ENCODE measurements around the gene KIAA1143.

The KIAA1143 gene

DNA sequence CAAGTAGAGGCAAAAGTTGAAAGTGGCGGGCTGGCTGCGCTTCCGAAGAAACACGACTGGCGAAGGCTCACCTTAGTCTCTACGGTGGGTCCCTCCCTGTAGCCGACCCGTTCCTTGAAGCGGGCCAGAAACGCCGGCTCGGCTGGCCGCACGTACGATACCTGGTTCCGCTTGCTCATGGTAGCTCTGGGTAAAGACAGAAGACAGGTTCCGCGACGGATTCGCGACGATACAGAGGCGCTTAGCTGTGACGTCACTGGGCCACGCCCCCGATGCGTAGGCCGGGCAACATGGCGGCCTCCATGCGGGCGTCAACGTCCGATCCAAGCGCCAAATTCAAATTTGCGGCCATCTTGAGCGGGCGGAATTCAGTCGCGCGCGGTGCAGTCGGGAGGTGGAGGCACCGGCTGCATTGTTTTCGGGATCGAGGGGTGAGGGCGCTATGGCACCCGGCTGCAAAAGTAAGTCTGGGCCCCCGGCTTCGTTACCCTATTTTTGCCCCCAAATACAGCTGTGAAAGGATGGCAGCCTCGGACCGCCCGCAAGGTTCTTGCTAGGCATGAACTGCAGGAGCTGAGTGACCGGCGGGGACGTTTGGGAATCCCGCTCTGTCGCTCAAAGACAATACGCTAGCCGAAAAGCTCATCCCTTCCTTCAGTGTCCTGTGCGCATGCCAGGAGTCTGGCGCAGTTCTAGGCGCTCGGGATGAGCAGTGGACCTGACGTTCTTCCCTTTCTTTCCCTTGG, at the start of gene KIAA1143, which contains the start of gene KIF15:
Gene KIAA1143, minus strand, starts transcription at position 196 of the 746 bp plus-strand sequence. Its CDS starts 17 bp downstream, at position 179.
Gene KIF15, plus strand, starts transcription at position 371 of the 746 bp plus-strand sequence. Its CDS starts 72 bp downstream, at position 443.
- DNase-seq: peak; percentile 42

DNA sequence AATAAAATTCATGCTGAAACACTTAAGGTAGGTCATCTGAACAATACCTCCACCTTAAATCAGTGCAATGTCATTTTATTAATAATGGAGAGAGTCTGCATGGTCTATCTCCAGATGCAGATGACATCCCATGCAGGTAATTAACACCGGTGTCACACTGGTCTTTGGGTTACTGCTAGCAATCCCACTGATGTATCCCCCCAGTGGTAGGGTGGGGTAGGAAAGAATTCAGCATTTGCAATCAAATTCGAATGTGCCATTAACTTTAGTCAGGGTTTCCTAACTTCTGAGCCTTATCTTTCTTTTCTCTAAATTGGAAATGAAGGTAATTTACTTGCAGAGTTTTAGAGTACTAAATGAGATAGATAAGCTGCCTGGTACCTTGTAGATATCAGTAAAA, 44.5 kb upstream of the KIAA1143 start:
- DNase-seq: no peak

DNA sequence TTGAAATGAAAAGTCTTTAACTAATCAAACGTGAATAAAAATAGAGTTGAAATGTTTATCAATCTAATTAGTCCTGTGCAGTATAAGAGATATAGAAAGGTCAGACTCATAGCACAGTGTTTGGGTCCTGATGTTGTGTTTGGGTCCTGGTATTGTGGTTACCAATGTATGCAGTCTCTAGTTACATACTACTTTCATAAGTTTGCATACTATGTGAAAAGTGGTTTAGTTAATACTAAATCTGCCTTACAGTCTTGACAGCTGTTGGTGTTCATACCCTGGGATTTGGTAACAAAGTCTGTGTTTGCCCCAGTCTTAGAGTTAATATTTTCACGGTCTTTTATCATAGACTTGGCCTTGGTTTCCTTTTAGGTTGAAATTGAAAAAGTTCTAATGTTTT, 41.9 kb upstream of the KIAA1143 start:
- no peak for DNase-seq

DNA sequence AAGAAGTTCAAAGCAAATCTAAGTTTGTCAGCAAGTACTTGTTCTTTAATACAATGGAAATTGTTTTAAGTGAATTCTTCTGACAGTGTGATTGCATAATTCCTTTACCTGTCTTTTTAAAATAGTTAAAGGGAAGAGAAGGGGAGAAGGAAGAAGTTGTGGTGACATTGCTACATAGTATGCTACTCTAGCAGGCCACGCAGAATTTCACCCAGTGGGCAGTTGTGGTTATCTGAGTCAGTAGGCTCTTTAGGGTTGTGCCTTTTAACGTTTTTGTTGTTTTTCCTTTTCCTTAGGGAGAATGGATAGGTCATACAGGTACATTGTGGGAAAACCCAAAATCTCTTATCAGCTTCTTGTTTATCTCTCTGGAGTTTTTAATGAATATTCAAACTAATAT, 40.6 kb upstream of the KIAA1143 start:
- DNase-seq: no peak

DNA sequence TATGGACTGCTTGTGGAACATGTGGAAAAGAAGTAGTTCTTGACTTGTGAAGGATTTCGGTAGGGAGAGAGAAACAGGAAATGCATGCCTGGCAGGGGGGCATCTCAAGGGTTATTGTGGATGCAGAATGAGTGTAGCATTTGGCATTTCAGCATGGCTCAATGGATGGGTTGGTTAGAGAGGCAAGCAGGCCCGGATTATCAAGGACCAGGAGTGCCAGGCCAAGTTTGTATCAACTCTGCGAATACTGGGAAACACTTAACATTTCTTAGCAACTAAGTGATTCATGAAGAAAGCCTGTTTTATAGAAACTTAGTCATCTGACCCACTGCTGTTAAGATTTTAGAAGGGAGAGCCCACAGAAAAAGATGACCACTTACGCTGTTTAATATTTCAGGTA, 33.8 kb upstream of the KIAA1143 start:
- DNase-seq: no peak

DNA sequence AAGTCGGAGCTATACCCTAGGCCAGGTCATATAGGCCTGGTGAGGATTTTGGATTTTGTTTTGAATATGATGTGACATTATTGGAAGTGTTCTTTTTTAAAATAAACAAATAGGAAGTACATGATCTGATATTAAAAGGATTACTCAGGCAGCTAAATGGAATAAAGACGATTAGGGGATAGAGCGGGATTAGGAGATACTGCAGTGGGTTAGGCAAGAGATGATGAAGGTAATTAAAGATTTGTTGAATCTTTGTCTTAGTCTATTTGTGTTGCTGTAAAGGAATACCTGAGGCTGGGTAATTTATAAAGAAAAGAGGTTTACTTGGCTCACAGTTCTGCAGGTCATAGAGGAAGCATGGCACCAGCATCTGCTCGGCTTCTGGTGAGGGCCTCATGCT, 21.5 kb upstream of the KIAA1143 start:
- DNase-seq: no peak

DNA sequence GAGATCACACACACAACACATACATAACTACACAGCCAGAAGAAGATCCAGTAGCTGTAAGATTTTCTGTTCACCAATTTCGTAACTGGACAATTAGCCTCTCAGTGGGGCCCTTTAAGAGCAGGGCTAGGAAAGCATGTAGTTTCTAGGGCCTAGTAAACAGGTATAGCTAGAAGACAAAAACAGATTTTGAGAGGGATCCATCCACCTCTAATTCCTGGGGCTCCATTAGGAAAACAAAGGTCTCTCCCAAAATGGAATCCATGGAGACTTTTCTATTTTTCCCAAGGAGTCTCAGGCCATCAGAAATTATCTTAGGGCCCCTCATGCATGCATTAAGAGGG, 10.7 kb upstream of the KIAA1143 start:
- no peak for DNase-seq

DNA sequence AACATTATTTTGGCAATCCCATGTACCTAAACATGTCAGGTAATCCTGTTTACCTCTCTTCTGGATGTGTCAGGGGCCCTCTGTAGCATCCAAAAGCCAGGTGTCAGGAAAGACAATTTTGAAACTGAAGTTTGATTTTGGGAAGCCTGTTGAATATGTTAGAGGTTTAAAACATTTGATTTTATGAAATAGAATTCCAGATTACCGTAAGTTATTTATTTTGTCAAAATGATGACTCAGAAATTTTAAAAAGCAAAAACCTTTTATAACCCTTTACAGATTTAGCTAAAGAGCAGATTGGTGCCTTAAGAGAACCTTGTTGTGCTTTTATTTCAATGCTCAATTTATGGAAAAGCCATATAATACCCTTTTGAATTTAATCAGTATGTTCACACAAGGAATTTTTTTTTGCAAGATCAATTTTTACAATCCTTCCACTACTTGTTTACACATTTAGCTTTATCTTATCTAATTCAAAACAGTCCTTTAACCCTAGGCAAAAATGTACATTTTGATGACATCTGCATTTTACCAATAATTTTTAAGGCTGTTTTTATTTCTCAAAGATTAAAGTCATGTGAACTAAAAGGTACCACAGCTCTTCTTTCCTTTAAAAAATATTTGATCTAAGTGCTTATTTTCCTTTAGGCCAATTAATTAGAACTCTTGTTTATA, 10.1 kb upstream of the KIAA1143 start:
- no peak for DNase-seq

DNA sequence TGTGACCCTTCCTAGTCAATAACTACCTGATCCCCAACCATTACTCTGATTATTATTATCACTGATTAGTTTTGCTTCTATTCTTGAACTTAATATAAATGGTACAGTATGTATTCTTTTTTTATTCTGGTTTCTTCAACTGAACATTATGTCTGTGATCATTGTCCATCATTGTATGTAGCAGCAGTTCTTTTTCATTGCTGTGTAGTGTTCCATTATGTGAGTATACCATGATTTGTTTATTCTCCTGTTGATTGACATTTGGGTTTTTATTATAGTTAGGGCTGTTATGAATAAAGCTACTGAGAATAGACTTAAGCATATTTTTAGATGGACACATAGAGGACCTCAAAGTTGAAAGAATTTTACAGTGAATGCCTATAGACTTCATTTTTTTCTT, 2.8 kb upstream of the KIAA1143 start:
- no peak for DNase-seq

DNA sequence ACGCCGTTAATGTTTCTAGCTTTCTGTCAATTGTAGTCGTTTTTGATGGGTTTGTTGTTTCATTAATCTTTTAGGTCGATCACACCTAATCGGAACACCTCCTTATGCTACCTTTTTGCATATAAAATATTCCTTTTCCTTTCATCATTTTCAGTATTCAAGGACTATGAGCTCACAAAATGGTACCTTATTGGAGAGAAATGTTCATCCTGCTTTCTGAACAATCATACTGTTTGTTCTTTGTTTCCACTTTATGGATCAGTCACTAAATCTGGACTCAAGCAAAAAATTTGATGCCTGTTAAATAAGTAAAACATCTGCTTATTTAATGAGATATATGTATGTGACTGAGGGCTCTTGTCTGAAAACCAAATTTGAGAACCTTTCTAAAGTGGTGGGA, 1.3 kb upstream of the KIAA1143 start:
- DNase-seq: no peak

DNA sequence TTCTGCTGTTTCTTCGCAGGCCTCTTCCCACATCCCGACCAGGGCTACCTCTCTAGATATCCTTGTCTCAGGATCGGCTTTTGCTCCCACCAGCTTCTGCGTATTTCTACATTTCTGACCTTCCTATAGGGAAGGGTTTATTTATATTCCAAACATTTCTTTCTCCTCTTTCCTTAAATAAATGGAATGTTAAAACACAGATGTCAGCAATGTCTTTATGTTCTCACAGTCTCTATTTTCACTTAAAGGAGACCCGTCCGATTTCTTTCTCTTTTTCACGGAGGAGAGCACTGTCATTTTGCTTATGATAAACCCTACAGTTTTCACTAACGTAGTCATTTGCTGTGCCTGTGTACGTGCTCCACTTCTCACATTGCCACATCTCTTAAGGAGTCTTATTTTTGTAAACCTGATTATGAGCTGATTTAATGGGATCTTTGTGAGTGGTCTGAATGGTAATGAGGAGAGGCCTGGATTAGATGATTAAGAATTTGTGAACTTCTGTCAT, 805 bp upstream of the KIAA1143 start:
- no peak for DNase-seq

DNA sequence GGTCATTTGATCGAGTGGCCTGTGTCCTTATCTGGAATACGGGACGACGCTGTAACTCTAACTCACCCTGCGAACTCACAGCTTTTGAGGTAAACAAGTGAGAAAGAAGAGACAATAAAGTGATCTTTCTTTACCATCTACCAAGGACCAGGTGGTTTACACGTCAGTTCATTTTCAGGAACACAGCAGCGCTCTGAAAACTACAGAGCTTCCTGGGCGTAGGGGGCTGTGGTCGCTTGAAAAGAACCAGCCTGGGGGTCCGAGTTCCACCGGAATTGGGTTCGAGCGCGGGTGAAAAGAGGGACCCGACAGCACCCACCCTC, 357 bp downstream of the KIAA1143 start:
- DNase-seq: no peak

DNA sequence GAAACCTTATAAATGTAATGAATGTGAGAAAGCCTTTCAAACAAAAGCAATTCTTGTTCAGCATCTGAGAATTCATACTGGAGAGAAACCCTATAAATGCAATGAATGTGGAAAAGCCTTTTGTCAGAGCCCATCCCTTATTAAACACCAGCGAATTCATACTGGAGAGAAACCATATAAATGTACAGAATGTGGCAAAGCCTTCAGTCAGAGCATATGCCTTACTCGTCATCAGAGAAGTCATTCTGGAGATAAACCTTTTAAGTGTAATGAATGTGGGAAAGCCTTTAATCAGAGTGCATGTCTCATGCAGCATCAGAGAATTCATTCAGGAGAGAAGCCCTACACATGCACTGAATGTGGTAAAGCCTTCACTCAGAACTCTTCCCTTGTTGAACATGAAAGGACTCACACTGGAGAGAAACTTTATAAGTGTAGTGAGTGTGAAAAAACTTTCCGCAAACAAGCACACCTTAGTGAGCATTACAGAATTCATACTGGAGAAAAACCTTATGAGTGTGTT, 26.7 kb downstream of the KIAA1143 start:
- no peak for DNase-seq

DNA sequence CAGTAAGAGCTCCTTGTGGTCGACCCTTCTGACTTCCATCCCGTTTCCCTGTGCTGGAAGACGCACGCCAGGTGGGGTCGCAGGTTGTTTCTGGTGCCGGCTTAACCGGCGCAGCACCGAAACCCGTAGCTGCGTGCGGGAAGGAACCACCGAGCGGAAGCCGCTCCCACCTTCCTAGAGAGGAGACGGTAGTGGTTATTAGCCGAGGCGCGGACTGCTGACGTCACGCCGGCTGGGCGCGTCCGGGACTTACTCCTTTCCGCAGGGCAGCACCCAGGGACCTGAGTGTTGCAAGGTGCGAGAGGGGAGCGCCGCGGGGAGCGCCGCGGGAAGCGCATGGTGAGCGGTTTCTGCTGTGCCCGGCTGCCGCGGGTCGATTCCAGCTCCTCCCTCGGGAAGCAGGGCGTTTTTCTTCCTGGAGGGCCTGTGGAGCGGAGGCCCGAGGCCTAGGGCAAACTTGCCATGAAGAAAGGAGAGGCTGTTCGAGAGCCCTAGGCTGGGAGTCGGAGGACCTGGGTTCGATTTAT, 32.0 kb downstream of the KIAA1143 start, which contains the start of gene ZNF501:
Gene ZNF501, plus strand, starts transcription at position 252 of the 527 bp plus-strand sequence. CDS start 4,787 bp downstream, outside the sequence.
- DNase-seq: peak; percentile 22

DNA sequence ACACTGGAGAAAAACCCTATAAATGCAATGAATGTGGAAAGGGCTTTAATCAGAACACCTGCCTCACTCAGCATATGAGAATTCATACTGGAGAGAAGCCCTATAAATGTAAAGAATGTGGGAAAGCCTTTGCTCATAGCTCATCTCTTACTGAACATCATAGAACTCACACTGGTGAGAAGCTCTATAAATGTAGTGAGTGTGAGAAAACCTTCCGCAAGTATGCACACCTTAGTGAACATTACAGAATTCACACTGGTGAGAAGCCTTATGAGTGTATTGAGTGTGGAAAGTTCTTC, 39.4 kb downstream of the KIAA1143 start:
- no peak for DNase-seq

DNA sequence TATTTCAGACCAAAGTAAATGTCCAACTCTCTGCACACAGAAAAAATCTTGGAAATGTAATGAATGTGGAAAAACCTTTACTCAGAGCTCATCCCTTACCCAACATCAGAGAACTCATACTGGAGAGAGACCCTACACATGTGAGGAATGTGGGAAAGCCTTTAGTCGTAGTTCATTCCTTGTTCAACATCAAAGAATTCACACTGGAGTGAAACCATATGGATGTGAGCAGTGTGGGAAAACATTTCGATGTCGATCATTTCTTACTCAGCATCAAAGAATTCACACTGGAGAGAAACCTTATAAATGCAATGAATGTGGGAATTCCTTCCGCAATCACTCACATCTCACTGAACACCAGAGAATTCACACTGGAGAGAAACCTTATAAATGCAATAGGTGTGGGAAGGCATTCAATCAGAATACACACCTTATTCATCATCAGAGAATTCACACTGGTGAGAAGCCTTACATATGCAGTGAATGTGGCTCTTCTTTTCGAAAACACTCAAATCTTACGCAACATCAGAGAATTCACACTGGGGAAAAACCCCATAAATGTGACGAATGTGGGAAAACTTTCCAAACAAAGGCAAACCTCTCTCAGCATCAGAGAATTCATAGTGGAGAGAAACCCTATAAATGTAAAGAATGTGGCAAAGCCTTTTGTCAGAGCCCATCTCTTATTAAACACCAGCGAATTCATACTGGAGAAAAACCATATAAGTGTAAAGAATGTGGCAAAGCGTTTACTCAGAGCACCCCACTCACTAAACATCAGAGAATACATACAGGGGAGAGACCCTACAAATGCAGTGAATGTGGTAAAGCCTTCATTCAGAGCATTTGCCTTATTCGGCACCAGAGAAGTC, 40.0 kb downstream of the KIAA1143 start:
- DNase-seq: no peak

DNA sequence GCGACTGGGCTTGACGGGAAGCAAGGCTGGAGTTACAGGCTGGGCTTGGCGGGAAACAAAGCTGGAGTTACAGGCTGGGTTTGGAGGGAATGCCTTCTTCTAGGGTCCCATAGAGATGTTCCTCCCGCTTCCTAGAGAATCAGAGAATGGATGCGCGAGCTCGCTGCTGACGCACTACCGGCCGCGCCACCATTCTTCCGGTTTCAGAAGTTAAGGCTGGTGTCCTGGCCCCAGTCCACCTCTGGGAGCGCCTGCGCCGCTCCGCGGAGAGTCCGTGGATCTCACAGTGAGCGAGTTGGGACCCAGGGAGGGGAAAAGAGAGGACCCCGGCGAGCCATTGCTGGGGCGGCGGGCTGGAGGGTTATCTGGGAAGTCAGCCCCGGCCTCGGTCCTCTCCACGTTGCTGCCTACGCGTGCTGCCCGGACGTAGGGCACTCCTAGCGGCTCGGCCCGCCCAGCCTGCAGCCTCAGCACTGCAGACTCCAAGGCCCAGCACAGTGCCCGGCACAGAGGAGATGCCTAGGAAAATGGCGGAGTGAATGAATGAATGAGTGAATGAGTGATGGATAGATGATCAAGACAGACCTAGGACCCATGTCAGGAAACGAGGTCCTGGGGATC, 48.9 kb downstream of the KIAA1143 start, which contains the start of gene ZNF502:
Gene ZNF502, plus strand, starts transcription at position 206 of the 621 bp plus-strand sequence. CDS start 7,602 bp downstream, outside the sequence.
- DNase-seq: peak; percentile 16
